ENCODE data around the gene SCN2A.

SCN2A gene

GRCh38 chr2:165425556-165425955, 186.3 kb downstream of the SCN2A start:
- Histone ChIP-seq H3K4me3 (ENCODE audit: low read depth, low read length, poor library complexity, severe bottlenecking) (no peak overlapping the region), H3K27me3 (ENCODE audit: insufficient read depth, low read length) (no peaks in the 10 kb centered on the region), H3K4me1 (ENCODE audit: insufficient read depth, low read length, severe bottlenecking) (no peaks in the 10 kb centered on the region), H3K9me2 (ENCODE audit: low read depth, low read length) (no peaks in the 10 kb centered on the region), H3K4me2 (ENCODE audit: low read length) (no peak overlapping the region), H3K79me2 (ENCODE audit: insufficient read depth, low read length) (no peaks in the 10 kb centered on the region), H3K36me3 (ENCODE audit: insufficient read depth, low read length) (no peaks in the 10 kb centered on the region), H4K20me1 (ENCODE audit: insufficient read depth, low read length) (no peaks in the 10 kb centered on the region), H3K27ac (ENCODE audit: low read depth, low read length, poor library complexity, severe bottlenecking) (no peak overlapping the region), H3K9ac (ENCODE audit: low read length) (no peak overlapping the region), H3F3A (ENCODE audit: insufficient read depth, low read length) (no peaks in the 10 kb centered on the region), H3K9me3 (ENCODE audit: low read length) (no peaks in the 10 kb centered on the region), H2AFZ (ENCODE audit: low read length) (no peak overlapping the region)
- no peak for TF ChIP-seq CTCF (IDR thresholded peaks at IDR 0.05; ENCODE audit: low read length)
- TF ChIP-seq EZH2 (IDR thresholded peaks at IDR 0.05; ENCODE audit: borderline replicate concordance, low read length), result no peak

- Histone ChIP-seq H3K79me2 (ENCODE audit: insufficient read depth, low read length) (no peaks in the 10 kb centered on the region), H4K20me1 (ENCODE audit: insufficient read depth, low read length) (no peaks in the 10 kb centered on the region), H3K27ac (ENCODE audit: low read depth, low read length, poor library complexity, severe bottlenecking) (no peak overlapping the region), H3F3A (ENCODE audit: insufficient read depth, low read length) (no peaks in the 10 kb centered on the region), H2AFZ (ENCODE audit: low read length) (no peak overlapping the region), H3K36me3 (ENCODE audit: insufficient read depth, low read length) (no peaks in the 10 kb centered on the region), H3K4me1 (ENCODE audit: insufficient read depth, low read length, severe bottlenecking) (no peaks in the 10 kb centered on the region), H3K9ac (ENCODE audit: low read length) (no peak overlapping the region), H3K27me3 (ENCODE audit: insufficient read depth, low read length) (no peaks in the 10 kb centered on the region), H3K4me2 (ENCODE audit: low read length) (no peak overlapping the region), H3K9me2 (ENCODE audit: low read depth, low read length) (no peaks in the 10 kb centered on the region), H3K9me3 (ENCODE audit: low read length) (no peaks in the 10 kb centered on the region), H3K4me3 (ENCODE audit: low read depth, low read length, poor library complexity, severe bottlenecking) (no peak overlapping the region)
- no peak for TF ChIP-seq CTCF (IDR thresholded peaks at IDR 0.05; ENCODE audit: low read length)
- TF ChIP-seq EZH2 (IDR thresholded peaks at IDR 0.05; ENCODE audit: borderline replicate concordance, low read length), result no peak
Observed at GRCh38 chr2:165427686-165428085, 188.5 kb downstream of the SCN2A start.

- no peaks in the 10 kb centered on the region for H3K9me3 ChIP-seq (ENCODE audit: low read length)
- no peak overlapping the region for H3K9ac ChIP-seq (ENCODE audit: low read length)
- no peak overlapping the region for H3K4me3 ChIP-seq (ENCODE audit: low read depth, low read length, poor library complexity, severe bottlenecking)
- H2AFZ ChIP-seq (ENCODE audit: low read length), result no peak overlapping the region
- H3K27me3 ChIP-seq (ENCODE audit: insufficient read depth, low read length), result no peaks in the 10 kb centered on the region
- H3K27ac ChIP-seq (ENCODE audit: low read depth, low read length, poor library complexity, severe bottlenecking), result no peak overlapping the region
- no peaks in the 10 kb centered on the region for H4K20me1 ChIP-seq (ENCODE audit: insufficient read depth, low read length)
- no peaks in the 10 kb centered on the region for H3K4me1 ChIP-seq (ENCODE audit: insufficient read depth, low read length, severe bottlenecking)
- H3K79me2 ChIP-seq (ENCODE audit: insufficient read depth, low read length), result no peaks in the 10 kb centered on the region
- H3K4me2 ChIP-seq (ENCODE audit: low read length), result no peak overlapping the region
- no peaks in the 10 kb centered on the region for H3K9me2 ChIP-seq (ENCODE audit: low read depth, low read length)
- H3F3A ChIP-seq (ENCODE audit: insufficient read depth, low read length), result no peaks in the 10 kb centered on the region
- TF ChIP-seq EZH2 (IDR thresholded peaks at IDR 0.05; ENCODE audit: borderline replicate concordance, low read length), result no peak
- no peak for TF ChIP-seq CTCF (IDR thresholded peaks at IDR 0.05; ENCODE audit: low read length)
- H3K36me3 ChIP-seq (ENCODE audit: insufficient read depth, low read length), result no peaks in the 10 kb centered on the region
Observed at GRCh38 chr2:165428926-165429325, 189.7 kb downstream of the SCN2A start.

All from OCI-LY1 (cell line).